GM18909 (cell line): ENCODE results near the gene IKZF1.

Source experiments
- ATAC-seq: cut with Tn5 transposase; IDR thresholded peaks from one replicate; pipeline ENCODE4 v1.9.1; 2021; ENCODE audit warnings: mild to moderate bottlenecking; ENCODE audit not compliant: unreplicated experiment, poor library complexity

Gene IKZF1

GRCh38 chr7:50367570-50367969, 63.1 kb downstream of the IKZF1 start:
- no peak for ATAC-seq

- ATAC-seq = peak; percentile 42
Observed at GRCh38 chr7:50368366-50368765, 63.9 kb downstream of the IKZF1 start.

DNA sequence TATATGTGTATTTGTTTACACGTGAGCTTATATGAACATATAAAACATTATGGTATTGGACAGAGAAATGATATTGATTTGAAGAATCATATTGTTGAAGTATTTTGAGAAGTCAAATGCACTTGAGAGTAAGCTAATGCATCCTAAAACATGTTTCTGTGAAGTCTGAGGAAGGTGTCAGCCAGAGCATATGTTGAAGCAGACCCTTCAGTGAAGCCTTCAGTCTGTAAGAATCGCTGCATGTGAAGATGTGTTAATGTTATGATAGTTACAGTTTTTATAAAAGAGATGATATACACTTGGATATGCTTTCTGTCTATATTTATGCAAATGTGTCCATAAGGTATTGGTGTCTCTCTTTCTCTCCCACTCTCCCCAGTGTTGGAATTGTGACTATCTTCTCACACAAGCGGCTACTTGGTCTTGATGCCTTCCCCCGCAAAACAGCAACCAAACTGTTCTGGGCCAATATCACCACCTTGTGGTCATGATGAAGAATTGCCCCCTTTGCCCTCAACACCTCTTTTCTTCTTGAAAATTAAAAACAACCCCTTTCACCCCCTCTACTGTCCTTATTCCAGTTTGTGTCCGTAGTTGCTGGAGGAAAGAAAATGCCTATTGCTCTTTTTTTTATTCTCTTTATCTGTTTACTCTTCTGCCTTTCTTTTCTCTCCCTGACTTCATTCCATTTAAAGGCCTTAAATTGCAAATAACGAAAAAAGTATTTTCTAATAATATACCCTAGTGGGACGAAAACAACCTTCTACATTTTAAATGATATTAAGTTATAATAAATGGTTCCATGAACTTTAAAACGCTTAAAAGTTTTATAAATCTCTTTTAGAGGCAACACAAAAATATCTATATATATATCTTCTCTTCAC, 64.9 kb downstream of the IKZF1 start:
- ATAC-seq = no peak

- no peak for ATAC-seq
Observed at GRCh38 chr7:50370884-50371283, 66.4 kb downstream of the IKZF1 start.

DNA sequence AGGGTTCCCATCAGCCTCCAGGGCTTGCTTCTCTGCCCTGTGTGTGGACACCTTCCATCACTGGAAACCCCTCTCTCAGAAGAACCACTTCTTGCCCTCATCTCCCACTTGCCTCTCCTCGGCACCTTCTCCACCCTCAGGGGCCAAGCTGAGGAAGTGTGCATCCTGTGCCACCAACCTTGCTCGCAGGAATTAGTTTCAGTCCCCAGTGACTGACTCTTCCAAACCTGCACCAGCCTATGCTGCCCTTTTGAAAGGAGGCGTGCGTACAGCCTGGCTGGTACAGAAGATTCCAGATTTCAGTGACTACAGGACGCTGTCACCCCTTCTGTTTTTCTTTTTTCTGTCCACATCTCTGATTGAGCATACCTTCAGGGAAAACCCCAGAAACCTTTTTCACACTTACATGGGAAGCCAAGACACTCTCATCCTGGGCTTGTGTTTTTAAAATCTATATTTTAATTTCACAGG, 67.1 kb downstream of the IKZF1 start:
- no peak for ATAC-seq

GRCh38 chr7:50372923-50373322, 68.4 kb downstream of the IKZF1 start:
- no peak for ATAC-seq

DNA sequence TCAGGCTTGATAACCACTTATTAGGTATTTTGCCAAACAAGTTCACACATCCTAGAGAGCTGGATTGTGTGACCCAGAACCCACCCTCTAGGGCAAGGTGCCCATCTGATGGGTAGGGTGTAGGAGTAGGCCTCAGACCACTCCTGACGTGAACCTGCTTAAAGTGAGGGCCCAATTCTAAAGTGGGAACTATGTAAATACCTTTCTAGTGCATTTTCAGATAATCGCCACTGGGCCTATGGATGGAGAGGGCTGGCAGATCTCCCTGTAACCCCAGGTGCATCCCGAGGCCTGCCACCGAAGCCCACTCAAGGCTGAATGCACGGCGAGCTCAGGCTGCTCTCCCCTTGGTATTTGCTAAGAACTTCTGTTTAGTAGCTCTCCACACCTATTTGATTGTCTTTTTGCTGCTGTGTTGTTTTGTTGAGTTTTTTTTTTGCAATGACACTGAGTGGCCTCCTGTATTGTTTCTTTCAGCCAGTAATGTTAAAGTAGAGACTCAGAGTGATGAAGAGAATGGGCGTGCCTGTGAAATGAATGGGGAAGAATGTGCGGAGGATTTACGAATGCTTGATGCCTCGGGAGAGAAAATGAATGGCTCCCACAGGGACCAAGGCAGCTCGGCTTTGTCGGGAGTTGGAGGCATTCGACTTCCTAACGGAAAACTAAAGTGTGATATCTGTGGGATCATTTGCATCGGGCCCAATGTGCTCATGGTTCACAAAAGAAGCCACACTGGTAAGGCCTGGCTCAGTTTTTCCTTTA, 71.7 kb downstream of the IKZF1 start:
- ATAC-seq = no peak

GRCh38 chr7:50377356-50377755, 72.8 kb downstream of the IKZF1 start:
- ATAC-seq = no peak

- ATAC-seq = no peak
Observed at GRCh38 chr7:50379082-50379481, 74.6 kb downstream of the IKZF1 start.

- no peak for ATAC-seq
Observed at GRCh38 chr7:50379539-50379938, 75.0 kb downstream of the IKZF1 start.

DNA sequence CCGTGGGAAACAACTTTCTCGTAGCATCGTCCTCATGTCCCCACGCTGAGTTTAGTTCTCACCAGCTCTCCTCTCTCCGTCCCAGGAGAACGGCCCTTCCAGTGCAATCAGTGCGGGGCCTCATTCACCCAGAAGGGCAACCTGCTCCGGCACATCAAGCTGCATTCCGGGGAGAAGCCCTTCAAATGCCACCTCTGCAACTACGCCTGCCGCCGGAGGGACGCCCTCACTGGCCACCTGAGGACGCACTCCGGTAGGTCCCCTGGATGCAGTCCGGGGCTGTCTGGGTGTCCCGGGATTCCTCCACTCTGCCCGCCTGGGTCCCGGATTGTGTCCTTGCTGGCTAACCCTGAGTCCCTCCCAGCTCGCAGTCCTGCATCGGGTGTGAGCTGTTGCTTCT, 77.9 kb downstream of the IKZF1 start:
- ATAC-seq = no peak

DNA sequence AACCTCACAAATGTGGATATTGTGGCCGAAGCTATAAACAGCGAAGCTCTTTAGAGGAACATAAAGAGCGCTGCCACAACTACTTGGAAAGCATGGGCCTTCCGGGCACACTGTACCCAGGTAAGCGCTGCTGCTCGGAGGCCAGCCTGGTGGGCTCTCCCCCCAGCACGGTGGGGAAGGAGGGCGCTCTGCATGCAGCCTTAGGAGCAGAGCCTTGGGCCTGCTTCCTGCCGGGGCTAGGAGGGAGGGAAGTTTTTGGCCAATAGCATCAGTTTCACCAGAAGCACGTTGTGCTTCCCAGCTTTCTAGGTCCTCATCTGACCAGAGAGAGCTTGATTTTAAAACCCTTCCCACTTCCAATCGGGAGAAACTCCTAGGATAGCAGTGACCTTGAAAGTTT, 82.8 kb downstream of the IKZF1 start:
- no peak for ATAC-seq

DNA sequence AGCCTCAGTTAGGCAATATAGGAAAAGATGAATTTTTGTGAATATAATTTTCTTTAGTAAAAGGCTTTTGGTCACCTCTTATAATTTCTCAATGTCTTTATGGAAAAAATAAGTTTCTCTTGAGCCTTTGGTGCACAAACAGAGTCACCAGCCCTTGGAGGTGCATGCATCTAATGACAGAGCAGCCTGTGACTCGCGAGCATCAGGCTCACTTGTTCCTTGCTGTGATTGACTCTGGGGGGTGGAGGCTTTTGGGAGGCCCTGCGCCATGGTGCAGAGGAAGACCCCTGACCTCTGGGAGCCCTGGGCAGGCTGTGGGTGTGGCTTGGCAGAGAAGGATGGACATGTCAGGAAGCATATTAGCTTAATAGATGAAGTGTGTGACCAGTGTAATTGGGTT, 85.4 kb downstream of the IKZF1 start:
- no peak for ATAC-seq

- ATAC-seq = no peak
Observed at GRCh38 chr7:50391386-50391785, 86.9 kb downstream of the IKZF1 start.

- ATAC-seq = no peak
Observed at GRCh38 chr7:50393076-50393475, 88.6 kb downstream of the IKZF1 start.

- ATAC-seq = no peak
Observed at GRCh38 chr7:50393547-50394252, 89.2 kb downstream of the IKZF1 start.

GRCh38 chr7:50394315-50394714, 89.8 kb downstream of the IKZF1 start:
- no peak for ATAC-seq

DNA sequence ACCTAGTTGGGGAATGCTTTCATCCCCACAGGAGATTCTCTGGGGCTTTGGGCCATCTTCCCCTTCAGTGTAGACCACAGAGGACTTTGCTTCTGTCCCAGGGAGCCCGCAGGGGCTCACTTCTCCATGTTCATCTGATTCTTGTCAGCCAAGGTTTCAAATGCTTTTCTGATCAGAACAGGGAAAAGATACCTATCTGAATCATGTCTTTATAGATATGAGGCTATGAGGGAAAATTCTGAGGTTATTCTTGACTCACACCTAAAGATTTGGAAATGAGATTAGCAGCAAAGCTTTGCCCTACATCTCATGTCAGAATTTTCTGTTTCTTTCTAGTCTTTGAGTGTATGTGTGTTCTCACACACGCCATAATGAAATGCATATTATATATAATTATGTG, 92.3 kb downstream of the IKZF1 start:
- ATAC-seq = peak; percentile 15

- peak; percentile 74 for ATAC-seq
Observed at GRCh38 chr7:50397320-50397970, 92.9 kb downstream of the IKZF1 start.

DNA sequence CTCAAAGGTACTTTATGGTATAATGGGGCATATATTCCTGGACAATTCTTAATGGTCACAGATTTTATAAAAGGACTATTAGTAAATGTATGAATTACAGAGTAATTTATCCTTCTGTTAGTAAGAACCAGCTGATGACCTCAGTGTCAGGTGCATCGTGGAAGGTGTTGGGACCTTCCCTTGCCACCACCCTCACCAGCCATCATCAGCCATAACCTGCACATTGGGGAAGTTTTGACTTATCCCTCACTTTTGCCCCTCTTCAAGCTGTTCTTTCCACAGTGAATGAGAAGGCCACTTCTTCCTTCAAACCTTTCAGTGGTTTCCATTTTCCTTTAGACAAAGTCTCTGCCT, 93.4 kb downstream of the IKZF1 start:
- no peak for ATAC-seq
